Thyroid gland (tissue), 4 donors: ENCODE results near the gene ZNF629. TPM values are rescaled to one million over a fixed set of nuclear protein-coding genes. Genes with fewer than 3 reads are reported as not detected.

Experiments used
- DNase-seq, 2 donors: peaks; one replicate each; pipeline ENCODE4 v3.0.0-alpha.2; 2019
- H3K27ac ChIP-seq, 3 donors: fragments of 200-600 bp; sonication (generic); 1 replicate in 2 of 3; 2 replicates in 1 of 3; pipeline ENCODE4 v1.5.1; 2016 to 2019; ENCODE audit warnings: mild to moderate bottlenecking in 1 of 3, moderate library complexity in 1 of 3
- H3K27me3 ChIP-seq: fragments of 200-600 bp; sonication (generic); one replicate; pipeline ENCODE4 v1.5.1; 2019
- H3K36me3 ChIP-seq, 2 donors: fragments of 200-600 bp; sonication (generic); one replicate each; pipeline ENCODE4 v1.5.1; 2016 to 2019
- H3K4me1 ChIP-seq, 2 donors: fragments of 200-600 bp; sonication (generic); one replicate each; pipeline ENCODE4 v1.5.1; 2017 to 2019
- H3K4me3 ChIP-seq, 3 donors: fragments of 200-600 bp; sonication (generic); replicated peaks in 1 of 3; 1 replicate in 2 of 3; 2 replicates in 1 of 3; pipeline ENCODE4 v1.5.1; 2016; ENCODE audit warnings: mild to moderate bottlenecking in 1 of 3
- H3K9me3 ChIP-seq: fragments of 200-600 bp; sonication (generic); one replicate; pipeline ENCODE4 v1.5.1; 2017
- CTCF ChIP-seq, 6 experiments: fragments of 200-600 bp in 3 of 6; fragments of 450-650 bp in 3 of 6; sonication (generic) in 3 of 6; IDR thresholded peaks; one replicate each; pipeline ENCODE4 v1.5.1; 2016 to 2019; ENCODE audit warnings: antibody characterized with exemption in 6 of 6, mild to moderate bottlenecking in 2 of 6, inconsistent platforms in 1 of 6, moderate library complexity in 1 of 6
- POLR2A ChIP-seq, 2 donors: fragments of 450-650 bp; IDR thresholded peaks; one replicate each; pipeline ENCODE4 v1.6.1; 2017; ENCODE audit warnings: antibody characterized with exemption in 2 of 2, mild to moderate bottlenecking in 2 of 2, moderate library complexity in 1 of 2
- WGBS, 2 donors: methylation state at CpG; one replicate each; pipeline ENCODE4 v1.1.5; 2017; 5-methylcytosine and 5-hydroxymethylcytosine counted together
- intact Hi-C: fragments of 100-400 bp; cut with DNase I; formaldehyde crosslinking; loops from one replicate; pipeline ENCODE4 v1.15.1; 2023
- total RNA-seq, 4 donors: library from RNA; depleted of rRNA; stranded (reverse); fragments of >200 nt; gene quantifications; one replicate each; pipeline ENCODE4 v1.2.3, GENCODE V29; 2016

The ZNF629 gene
- total RNA-seq, 4 donors from 2014 or later, result 14.5 to 26.7 (median 19.0) TPM

GRCh38 chr16:30794634-30795033 lies 7.6 kb upstream of the ZNF629 start:
- Histone ChIP-seq H3K36me3 (no peaks in the 10 kb centered on the region), H3K9me3 (no peaks in the 10 kb centered on the region), H3K4me1 (no peaks in the 10 kb centered on the region), H3K4me3 (no peak overlapping the region), H3K27ac (no peak overlapping the region), H3K27me3 (no peaks in the 10 kb centered on the region)
- no peak for DNase-seq
- intact Hi-C loops, result no loop called here
- WGBS, 2 donors, result 90 to 91% methylated on average over 3 of the region's 3 CpGs
- TF ChIP-seq CTCF (IDR thresholded peaks at IDR 0.05), result no peak
- TF ChIP-seq POLR2A (IDR thresholded peaks at IDR 0.05), result no peak

- Histone ChIP-seq H3K4me1 (no peaks in the 10 kb centered on the region), H3K9me3 (no peaks in the 10 kb centered on the region), H3K27ac (no peak overlapping the region), H3K4me3 (no peak overlapping the region), H3K36me3 (no peaks in the 10 kb centered on the region), H3K27me3 (no peaks in the 10 kb centered on the region)
- intact Hi-C loops, result no loop called here
- no peak for DNase-seq
- WGBS, 2 donors, result 81 to 90% methylated on average over 7 of the region's 7 CpGs
- TF ChIP-seq POLR2A (IDR thresholded peaks at IDR 0.05) (no peak), CTCF (IDR thresholded peaks at IDR 0.05) (no peak)
Measured at GRCh38 chr16:30793508-30794069, 6.6 kb upstream of the ZNF629 start.

- H3K36me3 ChIP-seq, result peaks cover 9% of the 10 kb centered on the region in 2 donors
- intact Hi-C loops, result no loop called here
- H3K27me3 ChIP-seq, result no peaks in the 10 kb centered on the region
- no peak for DNase-seq
- TF ChIP-seq CTCF (IDR thresholded peaks at IDR 0.05) (no peak), POLR2A (IDR thresholded peaks at IDR 0.05) (no peak)
- peaks cover 12 to 13% of the 10 kb centered on the region in 2 donors for H3K4me1 ChIP-seq
- H3K27ac ChIP-seq, result peak overlapping the region; percentile 75 to 84 (median 80)
- H3K9me3 ChIP-seq, result no peaks in the 10 kb centered on the region
- peak overlapping the region; percentile 43 to 98 (median 82) for H3K4me3 ChIP-seq
- 40 to 46% methylated on average over 11 of the region's 11 CpGs for WGBS, 2 donors
Measured at GRCh38 chr16:30787613-30788378, 791 bp upstream of the ZNF629 start.

- Histone ChIP-seq H3K27me3 (no peaks in the 10 kb centered on the region), H3K27ac (peak overlapping the region; percentile 75 to 84 (median 80)), H3K4me3 (peak overlapping the region; percentile 43 to 98 (median 82)), H3K9me3 (no peaks in the 10 kb centered on the region), H3K4me1 (peaks cover 12 to 13% of the 10 kb centered on the region in 2 donors), H3K36me3 (peaks cover 22 to 24% of the 10 kb centered on the region in 2 donors)
- peak; percentile 33 to 35 for DNase-seq
- intact Hi-C loops, result no loop called here
- 11 to 13% methylated on average over 16 to 22 of the region's 57 CpGs for WGBS, 2 donors
- TF ChIP-seq POLR2A (IDR thresholded peaks at IDR 0.05) (no peak), CTCF (IDR thresholded peaks at IDR 0.05) (no peak)
Measured at GRCh38 chr16:30786115-30786935, 680 bp downstream of the ZNF629 start.
